ENCODE results near the gene FRAT1.
"Not testable (repeated sequence)": the region's sequence is repeated elsewhere in the genome, so short reads cannot be mapped to it uniquely, and the experiment has no call there.

The FRAT1 gene

DNA sequence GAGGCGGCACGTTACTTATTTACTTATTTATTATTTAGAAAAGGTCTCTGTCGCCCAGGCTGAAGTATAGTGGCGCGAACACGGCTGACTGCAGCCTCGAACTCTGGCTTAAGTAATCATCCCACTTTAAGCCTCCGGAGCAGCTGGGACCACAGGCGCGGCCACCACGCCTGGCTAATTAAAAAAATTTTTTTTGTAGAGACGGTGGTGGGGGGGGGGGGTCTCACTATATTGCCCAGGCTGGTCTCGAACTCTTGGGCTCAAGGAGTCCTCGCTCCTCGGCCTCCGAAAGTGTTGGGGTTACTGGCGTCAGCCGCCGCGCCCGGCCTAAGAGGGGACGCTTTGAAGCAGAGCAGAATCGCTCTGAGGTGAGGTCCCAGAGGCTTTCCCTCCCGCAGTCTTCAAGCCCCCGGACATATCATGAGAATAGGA lies 16.1 kb downstream of the FRAT1 start:
- DNase-seq, result no peak

DNA sequence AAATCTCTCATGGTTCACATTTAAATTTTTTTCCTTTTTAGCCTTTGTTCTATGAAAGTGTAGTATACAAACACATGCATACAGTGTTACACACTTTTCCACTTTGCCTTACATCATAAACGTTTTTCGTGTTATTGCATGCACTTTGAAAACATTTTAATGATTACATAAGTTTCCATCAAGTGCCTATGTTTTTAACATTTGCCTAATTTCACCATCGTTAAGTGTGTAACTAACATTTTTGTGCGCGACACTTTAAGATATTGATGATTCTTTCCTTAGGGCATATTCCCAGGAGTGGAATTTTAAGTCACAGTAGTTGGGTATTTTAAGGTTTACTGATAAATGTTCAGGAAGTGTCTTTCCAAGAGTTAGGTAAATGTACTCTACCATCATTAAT lies 16.9 kb downstream of the FRAT1 start:
- no peak for DNase-seq

DNA sequence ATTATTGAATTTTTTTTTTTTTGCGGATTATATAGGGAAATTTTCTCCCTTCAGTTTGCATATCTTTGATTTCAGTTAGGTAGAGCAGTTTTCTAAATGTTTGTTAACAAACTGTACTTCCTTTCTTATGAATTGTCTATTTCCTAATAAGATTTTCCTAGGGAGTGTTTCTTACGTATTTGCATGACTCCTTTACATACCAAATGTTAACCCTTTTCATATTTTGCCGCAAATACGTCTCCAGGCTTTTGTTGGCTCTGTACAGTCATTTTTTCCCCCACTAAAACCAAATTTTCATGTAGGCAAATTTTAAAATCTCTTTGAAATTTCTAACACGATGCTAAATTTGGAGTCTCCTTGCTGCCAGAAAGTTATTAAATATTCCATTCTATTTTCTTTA lies 17.4 kb downstream of the FRAT1 start:
- no peak for DNase-seq

DNA sequence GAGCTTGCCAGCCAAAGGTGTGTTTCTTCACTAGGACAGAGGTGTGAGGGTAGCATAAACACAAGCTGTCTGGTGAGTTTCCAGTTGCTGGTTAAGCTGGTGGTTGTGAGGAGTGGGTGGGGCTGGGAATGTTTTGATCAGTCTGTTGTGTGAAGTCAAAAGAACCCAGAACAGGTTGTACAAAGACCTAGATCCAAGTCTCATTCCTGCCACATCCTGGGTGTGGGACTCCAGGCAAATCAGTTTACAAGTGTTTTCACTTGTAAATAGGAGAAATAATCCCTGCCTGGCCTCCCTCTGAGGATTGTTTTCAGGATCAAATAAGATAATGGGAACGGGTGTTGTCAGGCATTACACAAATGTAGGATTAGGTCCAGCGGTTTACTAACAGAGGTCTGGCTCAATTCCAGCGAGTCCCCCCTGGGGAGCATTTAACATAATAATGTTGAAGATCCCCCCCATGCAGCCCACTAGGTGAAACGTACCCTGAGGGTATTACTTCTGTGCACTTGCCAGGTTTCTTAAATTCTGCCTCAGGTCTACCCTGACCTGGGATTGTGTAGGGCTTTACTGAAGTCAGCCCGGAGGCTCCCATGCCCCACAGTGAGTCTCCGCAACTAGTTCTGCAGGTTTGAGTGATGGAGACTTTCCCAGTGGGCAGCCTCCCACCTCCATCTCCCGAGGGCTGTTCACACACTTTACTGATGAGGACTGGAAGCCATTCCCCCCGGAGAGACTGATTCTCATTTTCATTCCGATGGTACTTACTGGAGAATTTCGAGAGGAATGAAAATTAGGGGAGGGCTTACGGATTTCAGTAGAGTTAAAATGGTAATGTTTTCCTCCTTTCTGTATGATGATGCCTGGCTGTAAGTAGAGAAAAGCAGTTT lies 18.1 kb downstream of the FRAT1 start:
- DNase-seq, result no peak

- no peak for DNase-seq
These were observed 19.0 kb downstream of the FRAT1 start for GRCh38 chr10:97338041-97338440.

DNA sequence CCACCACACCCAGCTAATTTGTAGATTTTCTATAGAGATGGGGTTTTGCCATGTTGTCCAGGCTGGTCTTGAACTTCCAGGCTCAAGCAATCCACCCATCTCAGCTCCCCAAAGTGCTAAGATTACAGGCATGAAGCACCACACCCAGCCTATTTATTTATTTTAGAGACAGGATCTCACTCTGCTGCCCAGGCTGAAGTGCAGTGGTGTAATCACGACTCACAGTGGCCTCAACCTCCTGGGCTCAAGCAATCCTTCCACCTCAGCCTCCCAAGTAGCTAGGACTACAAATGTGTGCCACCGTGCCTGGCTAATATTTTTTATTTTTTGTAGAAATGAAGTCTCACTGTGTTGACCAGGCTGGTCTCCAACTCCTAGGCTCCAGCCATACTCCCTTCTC lies 22.3 kb downstream of the FRAT1 start:
- no peak for DNase-seq

- not testable (repeated sequence) for DNase-seq
These were observed 24.6 kb downstream of the FRAT1 start for GRCh38 chr10:97343664-97344063.

DNA sequence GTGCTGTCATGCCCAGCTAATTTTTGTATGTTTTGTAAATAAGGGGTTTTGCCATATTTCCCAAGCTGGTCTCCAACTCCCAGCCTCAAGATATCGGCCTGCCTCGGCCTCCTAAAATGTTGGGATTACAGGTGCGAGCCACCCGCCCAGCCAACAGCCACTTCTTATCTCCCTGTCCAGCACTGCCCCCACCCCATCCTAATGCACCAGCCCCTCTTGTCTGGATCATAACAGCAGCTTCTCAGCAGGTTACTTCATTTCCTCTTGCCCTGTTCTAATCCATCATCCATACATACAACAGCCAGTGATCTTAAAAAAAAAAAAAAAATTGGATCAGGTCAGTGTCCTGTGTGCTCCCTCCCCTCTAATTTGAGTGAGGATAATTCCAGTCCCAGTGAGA lies 28.2 kb downstream of the FRAT1 start:
- no peak for DNase-seq

DNA sequence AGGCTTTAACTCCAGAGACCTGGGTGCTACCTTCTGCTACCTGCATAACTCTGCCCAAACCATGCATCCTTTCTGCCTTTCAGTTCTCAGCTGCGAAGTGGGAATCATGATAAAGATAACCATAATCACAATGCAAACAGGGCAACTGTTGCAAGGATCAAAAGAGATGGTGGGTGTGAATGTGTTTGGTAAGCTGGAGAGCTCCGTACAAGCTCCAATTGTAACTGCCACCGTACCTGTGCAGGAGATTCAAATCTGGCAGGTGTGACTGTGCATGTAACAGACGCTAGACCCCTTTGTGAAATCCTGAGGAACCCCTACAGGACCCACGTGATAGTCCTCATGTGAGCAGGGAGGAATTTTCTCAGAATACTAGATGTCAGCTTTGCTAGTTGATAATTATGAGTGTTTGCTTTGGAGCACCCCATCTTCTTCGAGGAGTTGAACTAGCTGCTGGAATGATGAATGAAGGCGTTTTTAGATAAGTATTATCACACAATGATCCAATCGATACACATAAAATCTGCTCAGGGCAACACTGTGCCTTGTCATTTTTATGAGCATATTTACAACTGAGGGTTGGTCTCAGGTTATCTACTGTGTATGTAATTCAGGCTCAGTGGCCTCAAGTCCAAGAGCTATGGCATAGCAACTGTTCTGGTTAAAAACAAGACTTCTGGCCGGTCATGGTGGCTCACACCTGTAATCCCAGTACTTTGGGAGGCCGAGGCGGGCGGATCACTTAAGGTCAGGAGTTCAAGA lies 30.9 kb downstream of the FRAT1 start:
- DNase-seq, result no peak

DNA sequence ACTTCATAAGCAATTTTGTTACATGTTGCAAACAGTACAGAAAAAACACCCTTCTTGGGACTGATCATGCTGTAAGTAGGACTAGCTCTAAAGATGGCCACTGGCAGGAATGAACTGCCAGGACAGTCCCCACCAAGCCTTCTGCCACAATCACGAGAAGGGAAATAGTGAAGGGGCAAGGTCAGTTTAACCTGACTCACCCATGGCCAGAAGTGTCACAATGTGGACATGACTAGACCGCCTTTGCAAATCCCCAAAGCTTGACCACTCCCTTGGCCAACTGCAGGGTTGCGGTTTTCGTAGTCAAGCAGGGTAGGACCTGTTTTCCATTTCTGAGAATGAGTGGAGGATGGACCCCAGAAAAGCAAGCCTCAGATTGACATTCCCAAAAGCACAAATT lies 34.9 kb downstream of the FRAT1 start:
- no peak for DNase-seq

GRCh38 chr10:97355571-97355975 lies 36.5 kb downstream of the FRAT1 start:
- peak; percentile 41 for DNase-seq

DNA sequence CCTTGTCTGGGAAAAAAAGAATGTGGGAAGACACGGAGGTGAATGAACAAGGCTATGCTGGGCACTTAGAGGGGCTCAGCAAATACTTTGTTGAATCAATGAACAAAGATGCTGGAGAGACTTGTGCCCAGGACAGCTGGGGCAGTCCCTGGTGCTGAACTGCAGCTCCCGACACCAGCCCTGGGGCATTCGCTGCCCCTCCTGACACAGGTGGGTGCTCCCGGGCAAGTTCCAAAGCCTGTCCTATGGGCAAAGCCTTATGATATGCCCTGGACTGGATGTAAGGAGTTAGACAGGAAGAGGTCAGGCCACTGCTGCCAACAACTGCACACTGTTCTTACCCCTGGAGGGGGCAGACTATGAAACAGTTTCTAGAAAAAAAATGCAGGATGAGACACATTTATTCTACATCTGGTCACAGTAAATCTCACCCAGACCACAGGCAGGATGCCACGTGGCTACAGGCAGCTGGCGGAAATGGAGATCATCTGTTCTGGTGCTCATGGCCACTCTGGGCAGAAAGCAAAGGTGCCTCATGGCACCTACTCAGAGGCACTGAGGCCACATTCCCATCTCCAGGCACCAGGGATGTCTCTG lies 37.3 kb downstream of the FRAT1 start:
- DNase-seq, result no peak

GRCh38 chr10:97356918-97357317 lies 37.8 kb downstream of the FRAT1 start:
- no peak for DNase-seq

GRCh38 chr10:97358349-97358748 lies 39.3 kb downstream of the FRAT1 start:
- DNase-seq, result no peak

GRCh38 chr10:97358781-97359180 lies 39.7 kb downstream of the FRAT1 start:
- DNase-seq, result no peak

DNA sequence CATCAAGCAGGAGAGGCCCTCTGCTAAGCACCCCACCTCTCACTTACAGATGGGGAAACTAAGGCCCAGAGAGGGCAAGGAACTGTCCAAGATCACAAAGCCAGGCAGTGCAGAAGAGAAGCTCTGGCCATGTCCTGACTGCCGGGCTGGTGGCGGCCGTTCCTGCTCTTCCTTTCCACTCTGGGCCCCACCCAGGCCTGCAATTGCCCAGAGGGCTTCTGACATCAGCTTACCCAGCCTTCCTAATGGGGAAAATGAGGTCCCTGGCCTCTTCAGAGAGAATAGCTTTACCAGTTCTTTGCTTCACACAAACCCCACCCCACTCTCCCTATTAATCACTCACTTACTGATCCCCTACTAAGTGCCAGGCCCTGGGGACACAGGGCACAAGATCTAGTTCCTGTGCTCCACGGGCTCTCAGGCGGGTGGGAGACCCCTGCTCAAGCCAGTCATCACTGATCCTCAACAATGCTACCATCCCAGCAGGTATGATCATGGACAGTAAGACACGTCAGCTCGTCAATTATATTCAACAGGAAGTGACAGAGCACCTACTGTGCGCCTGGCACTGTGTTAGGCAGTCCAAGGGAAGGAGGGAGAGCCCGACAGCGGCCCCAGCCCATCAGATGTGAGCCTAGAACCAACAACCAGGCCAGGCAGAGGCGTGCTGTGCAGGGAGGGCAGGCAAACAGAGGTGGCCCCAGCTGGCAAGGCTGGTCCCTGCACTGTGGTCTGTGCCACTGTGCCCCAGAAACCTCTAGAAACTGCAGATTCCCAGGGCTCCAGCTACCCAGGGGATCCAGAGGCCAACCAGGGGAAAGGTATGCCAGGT lies 41.9 kb downstream of the FRAT1 start:
- DNase-seq, result no peak

DNA sequence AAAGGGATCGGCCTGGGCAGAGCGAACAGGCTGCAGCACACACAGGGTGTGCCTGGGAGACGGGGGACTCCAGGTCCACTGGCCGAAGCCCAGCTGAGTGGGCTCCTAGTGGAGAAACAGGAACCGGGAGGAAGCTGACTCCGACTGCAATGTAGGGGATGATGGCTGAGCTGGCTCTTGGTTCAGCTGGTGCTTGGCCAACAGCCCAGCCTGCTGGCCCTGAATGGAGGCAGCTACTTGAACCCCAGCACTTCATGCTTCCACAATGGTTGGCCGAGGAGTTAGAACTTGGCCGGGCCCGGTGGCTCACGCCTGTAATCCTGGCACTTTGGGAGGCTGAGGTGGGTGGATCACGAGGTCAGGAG lies 42.4 kb downstream of the FRAT1 start:
- no peak for DNase-seq

- no peak for DNase-seq
These were observed 43.4 kb downstream of the FRAT1 start for GRCh38 chr10:97362310-97363033.

DNA sequence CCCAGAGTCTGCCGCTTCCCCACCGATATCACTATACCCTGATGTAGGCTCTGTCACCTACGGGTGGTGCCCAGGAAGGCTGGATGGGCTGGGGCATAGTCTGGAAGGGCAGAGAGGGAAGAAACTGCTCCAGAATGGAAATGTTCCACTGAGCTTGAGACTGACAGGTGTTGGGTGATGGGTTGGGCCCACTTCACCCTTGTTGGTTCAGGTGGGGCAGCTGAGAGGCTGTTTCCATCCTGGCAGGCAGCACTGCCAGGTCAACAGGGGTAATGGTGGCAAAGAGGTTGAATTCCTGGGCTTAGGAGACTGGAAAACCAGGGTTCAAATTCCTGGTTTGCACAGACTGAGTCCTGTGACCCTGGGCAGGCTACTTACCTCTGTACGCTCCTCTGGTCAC lies 44.0 kb downstream of the FRAT1 start:
- DNase-seq, result no peak

- DNase-seq, result no peak
These were observed 46.8 kb downstream of the FRAT1 start for GRCh38 chr10:97365761-97366351.

GRCh38 chr10:97366572-97366971 lies 47.5 kb downstream of the FRAT1 start:
- DNase-seq, result no peak

DNA sequence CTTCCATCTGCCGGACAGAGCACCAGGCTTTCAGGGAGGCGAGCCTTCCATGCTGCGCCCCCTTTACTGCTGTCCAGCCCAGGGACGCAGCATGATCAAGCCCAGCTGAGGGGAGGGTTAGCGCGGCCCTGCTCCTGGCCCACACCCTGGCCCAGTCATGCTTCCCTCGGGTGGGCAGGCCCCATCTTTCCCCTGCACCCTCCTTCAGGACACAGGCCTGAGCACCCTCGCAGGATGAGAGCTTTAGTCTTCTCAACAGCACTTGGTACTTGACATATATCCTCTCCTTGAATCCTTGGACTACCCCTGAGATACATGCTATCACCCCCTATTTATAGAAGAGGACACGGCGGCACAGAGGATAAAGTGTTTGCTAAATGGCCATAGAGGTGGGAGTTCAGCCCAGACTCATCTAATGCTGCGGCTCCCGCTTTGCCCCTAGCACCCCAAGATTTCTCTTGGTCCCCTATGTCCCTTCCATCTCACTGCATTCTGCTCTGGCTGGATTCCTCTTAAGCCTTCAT lies 48.1 kb downstream of the FRAT1 start:
- DNase-seq, result no peak
